AG09319 (cell line): ENCODE results near the gene MBOAT2.

Experiments used
- DNase-seq: peaks from one replicate; pipeline ENCODE4 v3.0.0-alpha.2; 2010; ENCODE audit warnings: low read depth; ENCODE audit errors: extremely low read depth
- CTCF ChIP-seq: IDR thresholded peaks from 2 replicates; pipeline ENCODE4 v1.5.1; 2011; ENCODE audit warnings: low read depth, mild to moderate bottlenecking, inconsistent platforms, low read length, moderate library complexity

The MBOAT2 gene

GRCh38 chr2:8847400-8847799 is 156.1 kb downstream of the MBOAT2 start:
- TF ChIP-seq CTCF, result no peak
- DNase-seq, result no peak

- DNase-seq, result no peak
- no peak for TF ChIP-seq CTCF
Measured at GRCh38 chr2:8841932-8842331, 161.6 kb downstream of the MBOAT2 start.

GRCh38 chr2:8840475-8841091 is 162.9 kb downstream of the MBOAT2 start:
- no peak for DNase-seq
- no peak for TF ChIP-seq CTCF

- DNase-seq, result no peak
- no peak for TF ChIP-seq CTCF
Measured at GRCh38 chr2:8839189-8839965, 164.1 kb downstream of the MBOAT2 start.

GRCh38 chr2:8837795-8838140 is 165.7 kb downstream of the MBOAT2 start:
- no peak for TF ChIP-seq CTCF
- no peak for DNase-seq

GRCh38 chr2:8836971-8837794 is 166.3 kb downstream of the MBOAT2 start, which contains the start of gene KIDINS220:
TSS of gene KIDINS220 (minus strand) at chr2:8837613. CDS start at chr2:8827093, 10,520 bp downstream.
- peak; percentile 52 for DNase-seq
- TF ChIP-seq CTCF, result no peak

- TF ChIP-seq CTCF, result no peak
- DNase-seq, result no peak
Measured at GRCh38 chr2:8835279-8835678, 168.2 kb downstream of the MBOAT2 start.
